Body of pancreas (tissue), 4 donors: ENCODE measurements around the gene SPATS2L.

Experiments
- POLR2A ChIP-seq, 3 donors: fragments of 450-650 bp; IDR thresholded peaks; one replicate each; pipeline ENCODE4 v1.6.1; 2016; ENCODE audit warnings: antibody characterized with exemption in 3 of 3, mild to moderate bottlenecking in 2 of 3
- TF ChIP-seq, protein P1 (sequence below), 7 experiments: fragments of 450-650 bp in 4 of 7; fragments of 200-600 bp in 3 of 7; sonication (generic) in 3 of 7; IDR thresholded peaks; one replicate each; pipeline ENCODE4 v1.5.1; 2016 to 2019; ENCODE audit warnings: antibody characterized with exemption in 7 of 7

GRCh38 chr2:200336980-200337615, 30.6 kb downstream of the SPATS2L start:
- TF ChIP-seq, protein P1, sequence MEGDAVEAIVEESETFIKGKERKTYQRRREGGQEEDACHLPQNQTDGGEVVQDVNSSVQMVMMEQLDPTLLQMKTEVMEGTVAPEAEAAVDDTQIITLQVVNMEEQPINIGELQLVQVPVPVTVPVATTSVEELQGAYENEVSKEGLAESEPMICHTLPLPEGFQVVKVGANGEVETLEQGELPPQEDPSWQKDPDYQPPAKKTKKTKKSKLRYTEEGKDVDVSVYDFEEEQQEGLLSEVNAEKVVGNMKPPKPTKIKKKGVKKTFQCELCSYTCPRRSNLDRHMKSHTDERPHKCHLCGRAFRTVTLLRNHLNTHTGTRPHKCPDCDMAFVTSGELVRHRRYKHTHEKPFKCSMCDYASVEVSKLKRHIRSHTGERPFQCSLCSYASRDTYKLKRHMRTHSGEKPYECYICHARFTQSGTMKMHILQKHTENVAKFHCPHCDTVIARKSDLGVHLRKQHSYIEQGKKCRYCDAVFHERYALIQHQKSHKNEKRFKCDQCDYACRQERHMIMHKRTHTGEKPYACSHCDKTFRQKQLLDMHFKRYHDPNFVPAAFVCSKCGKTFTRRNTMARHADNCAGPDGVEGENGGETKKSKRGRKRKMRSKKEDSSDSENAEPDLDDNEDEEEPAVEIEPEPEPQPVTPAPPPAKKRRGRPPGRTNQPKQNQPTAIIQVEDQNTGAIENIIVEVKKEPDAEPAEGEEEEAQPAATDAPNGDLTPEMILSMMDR (IDR thresholded peaks at IDR 0.05) = no peak
- no peak for TF ChIP-seq POLR2A (IDR thresholded peaks at IDR 0.05)
